Measurements from ENCODE around the gene TPRX2. TPM values are rescaled to one million over a fixed set of nuclear protein-coding genes. Genes with fewer than 3 reads are reported as not detected.
"Not testable (repeated sequence)": the region's sequence is repeated elsewhere in the genome, so short reads cannot be mapped to it uniquely, and the experiment has no call there.

Gene TPRX2
- total RNA-seq, 1 donor from 2014 or later = not detected

GRCh38 chr19:47901370-47901769 is 42.3 kb downstream of the TPRX2 start:
- Histone ChIP-seq H3K79me2 (ENCODE audit: insufficient read depth, low read length) (no peaks in the 10 kb centered on the region), H3K36me3 (ENCODE audit: insufficient read depth, low read length) (no peaks in the 10 kb centered on the region), H3K9ac (ENCODE audit: low read length) (no peak overlapping the region), H3K4me1 (ENCODE audit: insufficient read depth, low read length) (no peaks in the 10 kb centered on the region), H4K20me1 (ENCODE audit: insufficient read depth, low read length) (no peaks in the 10 kb centered on the region), H3K4me3 (ENCODE audit: insufficient read depth, low read depth, low read length) (no peak overlapping the region), H3K27ac (ENCODE audit: low read depth, low read length) (no peak overlapping the region), H3K9me3 (ENCODE audit: insufficient read depth, low read depth, low read length) (no peaks in the 10 kb centered on the region), H3K27me3 (ENCODE audit: insufficient read depth, low read length) (no peaks in the 10 kb centered on the region), H3K4me2 (ENCODE audit: low read length) (no peak overlapping the region), H2AFZ (ENCODE audit: low read depth, low read length) (no peak overlapping the region)
- H3K27ac Mint-ChIP-seq (ENCODE audit: unreplicated experiment) = no peak overlapping the region
- no peaks in the 10 kb centered on the region for H3K9me3 Mint-ChIP-seq (ENCODE audit: unreplicated experiment)
- FAIRE-seq (no peak), DNase-seq (ENCODE audit: low read depth) (no peak)
- H3K36me3 Mint-ChIP-seq (ENCODE audit: low read depth, unreplicated experiment) = no peaks in the 10 kb centered on the region
- no peaks in the 10 kb centered on the region for H3K4me1 Mint-ChIP-seq (ENCODE audit: low read depth, unreplicated experiment)
- H3K27me3 Mint-ChIP-seq (ENCODE audit: low read depth, unreplicated experiment) = peaks cover 7% of the 10 kb centered on the region
- no peak for TF ChIP-seq EZH2 (IDR thresholded peaks at IDR 0.05; ENCODE audit: insufficient read depth, low read length)
- TF ChIP-seq CTCF (IDR thresholded peaks at IDR 0.05; ENCODE audit: insufficient read depth, low read depth, low read length) = no peak
- H3K4me3 Mint-ChIP-seq (ENCODE audit: unreplicated experiment) = no peak overlapping the region

- not testable (repeated sequence) for H3K4me1 ChIP-seq (ENCODE audit: insufficient read depth, low read length); H3K36me3 Mint-ChIP-seq (ENCODE audit: low read depth, unreplicated experiment); DNase-seq (ENCODE audit: low read depth); H3K9me3 Mint-ChIP-seq (ENCODE audit: unreplicated experiment); H3K27ac ChIP-seq (ENCODE audit: low read depth, low read length); H3K27me3 Mint-ChIP-seq (ENCODE audit: low read depth, unreplicated experiment); H3K4me3 Mint-ChIP-seq (ENCODE audit: unreplicated experiment); H3K36me3 ChIP-seq (ENCODE audit: insufficient read depth, low read length); H4K20me1 ChIP-seq (ENCODE audit: insufficient read depth, low read length); H3K27me3 ChIP-seq (ENCODE audit: insufficient read depth, low read length); H3K4me2 ChIP-seq (ENCODE audit: low read length); H3K9me3 ChIP-seq (ENCODE audit: insufficient read depth, low read depth, low read length); FAIRE-seq; H3K9ac ChIP-seq (ENCODE audit: low read length); H3K79me2 ChIP-seq (ENCODE audit: insufficient read depth, low read length); H3K4me3 ChIP-seq (ENCODE audit: insufficient read depth, low read depth, low read length); H3K4me1 Mint-ChIP-seq (ENCODE audit: low read depth, unreplicated experiment); H3K27ac Mint-ChIP-seq (ENCODE audit: unreplicated experiment); H2AFZ ChIP-seq (ENCODE audit: low read depth, low read length)
Measured at GRCh38 chr19:47909350-47909749, 50.3 kb downstream of the TPRX2 start.

- not testable (repeated sequence) for H2AFZ ChIP-seq (ENCODE audit: low read depth, low read length); H3K9me3 ChIP-seq (ENCODE audit: insufficient read depth, low read depth, low read length); H3K4me2 ChIP-seq (ENCODE audit: low read length); H3K79me2 ChIP-seq (ENCODE audit: insufficient read depth, low read length); H3K9ac ChIP-seq (ENCODE audit: low read length); H3K36me3 Mint-ChIP-seq (ENCODE audit: low read depth, unreplicated experiment); H3K4me3 ChIP-seq (ENCODE audit: insufficient read depth, low read depth, low read length); H3K27ac Mint-ChIP-seq (ENCODE audit: unreplicated experiment); H3K4me1 ChIP-seq (ENCODE audit: insufficient read depth, low read length); H3K4me1 Mint-ChIP-seq (ENCODE audit: low read depth, unreplicated experiment); FAIRE-seq; H3K27ac ChIP-seq (ENCODE audit: low read depth, low read length); H4K20me1 ChIP-seq (ENCODE audit: insufficient read depth, low read length); H3K9me3 Mint-ChIP-seq (ENCODE audit: unreplicated experiment); H3K27me3 ChIP-seq (ENCODE audit: insufficient read depth, low read length); H3K36me3 ChIP-seq (ENCODE audit: insufficient read depth, low read length); DNase-seq (ENCODE audit: low read depth); H3K27me3 Mint-ChIP-seq (ENCODE audit: low read depth, unreplicated experiment); H3K4me3 Mint-ChIP-seq (ENCODE audit: unreplicated experiment)
Measured at GRCh38 chr19:47910191-47910590, 51.2 kb downstream of the TPRX2 start.

Other genes with a start within 250 kb of the TPRX2 start
- gene EHD2, start 145.8 kb upstream of the TPRX2 start, total RNA-seq = 159 and 170 TPM in 2 replicates
- 79.4 and 89.9 TPM in 2 replicates for gene NOP53, start 113.7 kb upstream of the TPRX2 start, total RNA-seq
- 257 and 279 TPM in 2 replicates for gene SELENOW, start 80.5 kb upstream of the TPRX2 start, total RNA-seq
- not detected in 2 replicates for gene TPRX1, start 54.7 kb upstream of the TPRX2 start, total RNA-seq
- not detected in 2 replicates for gene CRX, start 37.3 kb upstream of the TPRX2 start, total RNA-seq
- not detected in 2 replicates for gene SULT2A1, start 27.1 kb downstream of the TPRX2 start, total RNA-seq
- not detected in 2 replicates for gene BSPH1, start 132.9 kb downstream of the TPRX2 start, total RNA-seq
- gene ELSPBP1, start 135.4 kb downstream of the TPRX2 start, total RNA-seq = not detected in 2 replicates
- gene CABP5, start 184.8 kb downstream of the TPRX2 start, total RNA-seq = not detected in 2 replicates

Data from astrocyte (in vitro differentiated cells and primary cell).